Stimulated activated CD8-positive, alpha-beta memory T cell treated with anti-CD3 and anti-CD28 coated beads, Interleukin-4, amount 100 ng/mL, for 4 hours (primary cell): ENCODE results near the gene TMEM52B.

Experiments
- DNase-seq, 2 donors: peaks; one replicate each; pipeline ENCODE4 v3.0.0-alpha.2; 2020; ENCODE audit warnings: low read depth in 2 of 2, low spot score in 1 of 2

Gene TMEM52B

DNA sequence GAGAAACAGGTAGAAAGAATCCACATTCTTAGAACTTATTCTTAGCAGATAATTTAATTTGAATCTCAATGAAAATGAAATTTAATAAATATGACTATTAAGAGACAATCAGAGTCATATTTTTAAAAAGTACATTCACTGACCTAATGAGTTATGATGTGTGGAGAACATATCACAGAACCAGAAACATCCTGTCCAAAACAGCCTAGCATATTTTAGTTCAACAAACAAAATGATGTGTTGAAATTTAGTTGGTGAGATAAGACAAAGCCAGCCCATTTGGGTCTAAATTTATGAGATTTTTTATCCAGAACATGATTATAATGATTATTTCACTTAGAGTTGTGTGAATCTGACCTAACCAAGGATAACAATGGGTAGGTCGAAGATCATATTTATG, 59.7 kb downstream of the TMEM52B start:
- DNase-seq: no peak

- no peak for DNase-seq
These were observed 62.5 kb downstream of the TMEM52B start for GRCh38 chr12:10241290-10241689.
